ENCODE results near the gene CACFD1.

DNA sequence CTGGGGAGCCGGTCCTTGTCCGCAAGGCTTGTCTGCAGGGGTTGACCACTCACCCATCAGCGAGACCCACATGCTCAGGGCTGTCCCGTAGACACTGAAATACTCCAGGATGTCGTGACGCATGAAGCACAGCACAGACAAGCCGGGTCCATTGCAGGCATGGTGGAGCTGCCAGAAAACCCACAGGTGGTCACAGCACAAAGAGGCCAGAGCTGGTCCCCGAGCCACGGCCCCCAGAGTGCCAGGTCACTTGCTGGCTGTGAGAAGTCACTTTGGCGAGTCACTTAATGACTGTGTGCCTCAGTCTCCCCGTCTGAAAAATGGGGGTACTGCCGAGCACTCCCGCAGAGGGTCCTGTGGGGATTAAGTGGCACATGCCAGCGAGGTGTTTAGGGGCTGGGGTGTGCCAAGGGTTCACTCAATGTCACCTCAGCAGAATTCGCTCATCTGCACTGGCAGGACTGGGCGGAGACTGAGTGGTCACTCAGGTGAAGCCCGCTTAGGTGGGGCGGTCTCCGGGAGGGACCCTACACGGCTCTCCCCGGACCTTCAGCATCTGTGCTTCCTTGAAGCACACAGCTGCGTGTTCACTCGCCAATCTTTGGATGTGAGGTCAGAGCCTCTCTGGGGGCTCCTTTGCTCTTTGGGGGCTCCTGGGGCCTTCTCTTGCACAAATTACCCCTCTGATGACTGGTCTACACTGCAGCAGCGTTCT, 60.5 kb downstream of the CACFD1 start:
- TF ChIP-seq, protein P1, sequence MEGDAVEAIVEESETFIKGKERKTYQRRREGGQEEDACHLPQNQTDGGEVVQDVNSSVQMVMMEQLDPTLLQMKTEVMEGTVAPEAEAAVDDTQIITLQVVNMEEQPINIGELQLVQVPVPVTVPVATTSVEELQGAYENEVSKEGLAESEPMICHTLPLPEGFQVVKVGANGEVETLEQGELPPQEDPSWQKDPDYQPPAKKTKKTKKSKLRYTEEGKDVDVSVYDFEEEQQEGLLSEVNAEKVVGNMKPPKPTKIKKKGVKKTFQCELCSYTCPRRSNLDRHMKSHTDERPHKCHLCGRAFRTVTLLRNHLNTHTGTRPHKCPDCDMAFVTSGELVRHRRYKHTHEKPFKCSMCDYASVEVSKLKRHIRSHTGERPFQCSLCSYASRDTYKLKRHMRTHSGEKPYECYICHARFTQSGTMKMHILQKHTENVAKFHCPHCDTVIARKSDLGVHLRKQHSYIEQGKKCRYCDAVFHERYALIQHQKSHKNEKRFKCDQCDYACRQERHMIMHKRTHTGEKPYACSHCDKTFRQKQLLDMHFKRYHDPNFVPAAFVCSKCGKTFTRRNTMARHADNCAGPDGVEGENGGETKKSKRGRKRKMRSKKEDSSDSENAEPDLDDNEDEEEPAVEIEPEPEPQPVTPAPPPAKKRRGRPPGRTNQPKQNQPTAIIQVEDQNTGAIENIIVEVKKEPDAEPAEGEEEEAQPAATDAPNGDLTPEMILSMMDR (IDR thresholded peaks at IDR 0.05; ENCODE audit: extremely low read depth in 1 of 2, insufficient read depth in 1 of 2, low read depth in 1 of 2, low read length in 2 of 2): no peak
- TF ChIP-seq JUN (IDR thresholded peaks at IDR 0.05; ENCODE audit: borderline replicate concordance, insufficient read depth, insufficient read length, low read depth) (no peak), POLR2AphosphoS5 (IDR thresholded peaks at IDR 0.05; ENCODE audit: insufficient read depth, low read depth, low read length) (no peak), POLR2A (IDR thresholded peaks at IDR 0.05; ENCODE audit: low read depth, low read length) (no peak), MYC (IDR thresholded peaks at IDR 0.05; ENCODE audit: low read depth, low read length) (no peak)
- TF ChIP-seq, protein P2, sequence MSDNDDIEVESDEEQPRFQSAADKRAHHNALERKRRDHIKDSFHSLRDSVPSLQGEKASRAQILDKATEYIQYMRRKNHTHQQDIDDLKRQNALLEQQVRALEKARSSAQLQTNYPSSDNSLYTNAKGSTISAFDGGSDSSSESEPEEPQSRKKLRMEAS (IDR thresholded peaks at IDR 0.05; ENCODE audit: insufficient read depth, insufficient read length): no peak

Measured in endothelial cell of umbilical vein (primary cell).